Tibial nerve (tissue), 4 donors: ENCODE results near the gene DDAH2. TPM values are rescaled to one million over a fixed set of nuclear protein-coding genes. Genes with fewer than 3 reads are reported as not detected.

ENCODE experiments used
- DNase-seq, 2 donors: peaks; one replicate each; pipeline ENCODE4 v3.0.0-alpha.2; 2019; ENCODE audit warnings: low spot score in 2 of 2
- H3K27ac ChIP-seq, 4 donors: fragments of 200-600 bp; sonication (generic) in 3 of 4; one replicate each; pipeline ENCODE4 v1.5.1; 2017 to 2019; ENCODE audit warnings: mild to moderate bottlenecking in 1 of 4
- H3K27me3 ChIP-seq, 2 donors: fragments of 200-600 bp; sonication (generic) in 1 of 2; one replicate each; pipeline versions ENCODE4 v1.5.1 to v1.6.0; 2017 to 2019
- H3K36me3 ChIP-seq, 3 donors: fragments of 200-600 bp; sonication (generic); one replicate each; pipeline ENCODE4 v1.5.1; 2018 to 2019
- H3K4me1 ChIP-seq, 4 donors: fragments of 200-600 bp; sonication (generic) in 3 of 4; one replicate each; pipeline ENCODE4 v1.5.1; 2017 to 2019
- H3K4me3 ChIP-seq, 4 donors: fragments of 200-600 bp; sonication (generic) in 3 of 4; one replicate each; pipeline ENCODE4 v1.5.1; 2017 to 2019; ENCODE audit warnings: mild to moderate bottlenecking in 1 of 4, moderate library complexity in 1 of 4
- H3K9me3 ChIP-seq, 4 donors: fragments of 200-600 bp; sonication (generic) in 3 of 4; one replicate each; pipeline ENCODE4 v1.5.1; 2017 to 2019
- EP300 ChIP-seq, 2 donors: sonication (generic); formaldehyde crosslinking; IDR thresholded peaks; one replicate each; pipeline ENCODE4 v1.6.1; 2017; ENCODE audit warnings: antibody characterized with exemption in 2 of 2, mild to moderate bottlenecking in 1 of 2
- POLR2A ChIP-seq, 2 donors: fragments of 450-650 bp; IDR thresholded peaks; one replicate each; pipeline ENCODE4 v1.6.1; 2017; ENCODE audit warnings: antibody characterized with exemption in 2 of 2, mild to moderate bottlenecking in 2 of 2, moderate library complexity in 2 of 2
- WGBS, 2 donors: methylation state at CpG; one replicate each; pipeline ENCODE4 v1.1.5; 2018; 5-methylcytosine and 5-hydroxymethylcytosine counted together
- total RNA-seq, 4 donors: library from RNA; depleted of rRNA; stranded (reverse); fragments of >200 nt; gene quantifications; one replicate each; pipeline ENCODE4 v1.1.0, GENCODE V29; 2016
- TF ChIP-seq, protein P1 (sequence below), 5 experiments: fragments of 200-600 bp in 3 of 5; fragments of 450-650 bp in 2 of 5; sonication (generic) in 3 of 5; IDR thresholded peaks; one replicate each; pipeline ENCODE4 v1.5.1; 2016 to 2019; ENCODE audit warnings: antibody characterized with exemption in 5 of 5, mild to moderate bottlenecking in 3 of 5, moderate library complexity in 2 of 5

DDAH2 gene
- total RNA-seq, 4 donors from 2014 or later = 134 to 193 (median 166) TPM

DNA sequence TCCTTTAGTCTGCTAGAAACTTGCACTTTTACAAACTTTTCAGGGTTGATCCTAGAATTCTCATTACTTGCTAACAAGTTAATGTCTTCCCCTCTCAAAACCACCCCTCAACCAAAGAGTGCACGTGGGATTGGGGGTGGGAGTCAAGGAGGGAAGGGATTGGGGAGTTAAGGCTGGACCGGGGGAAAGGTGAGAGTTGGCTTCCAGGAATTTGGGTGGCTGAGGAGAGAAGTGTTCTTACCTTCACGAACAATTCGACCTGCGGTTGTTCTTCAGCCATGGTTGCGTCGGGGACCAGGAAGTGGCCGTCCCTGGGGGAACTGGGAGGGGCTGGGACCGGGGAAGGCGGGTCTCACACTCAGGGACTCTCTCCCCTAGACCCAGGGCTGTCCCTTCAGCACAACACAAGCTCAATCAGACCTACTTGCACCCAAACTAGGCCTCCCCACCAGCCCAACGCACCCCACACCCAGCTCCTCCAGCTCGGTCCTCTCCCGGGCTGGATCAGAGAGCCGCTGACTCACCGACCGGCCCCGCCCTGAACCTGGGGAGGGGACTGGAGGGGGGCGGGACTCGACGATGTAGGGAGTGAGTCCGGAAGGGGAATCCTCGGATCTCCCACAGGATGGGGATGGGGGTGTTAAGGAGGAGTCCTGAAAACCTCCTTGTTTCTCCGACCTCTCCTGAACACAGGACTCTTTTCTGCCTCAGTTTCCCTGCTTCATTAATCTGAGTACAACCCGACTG is 7.1 kb upstream of the DDAH2 start, which contains the start of gene CLIC1:
CLIC1 (minus strand) TSS at position 510 of the 747 bp plus-strand sequence; CDS start at position 280, 230 bp downstream.
- WGBS, 2 donors = 0 to 1% methylated on average over 24 of the region's 24 CpGs
- H3K4me1 ChIP-seq = peaks cover 0 to 72% (median 41%) of the 10 kb centered on the region in 4 donors

DNA sequence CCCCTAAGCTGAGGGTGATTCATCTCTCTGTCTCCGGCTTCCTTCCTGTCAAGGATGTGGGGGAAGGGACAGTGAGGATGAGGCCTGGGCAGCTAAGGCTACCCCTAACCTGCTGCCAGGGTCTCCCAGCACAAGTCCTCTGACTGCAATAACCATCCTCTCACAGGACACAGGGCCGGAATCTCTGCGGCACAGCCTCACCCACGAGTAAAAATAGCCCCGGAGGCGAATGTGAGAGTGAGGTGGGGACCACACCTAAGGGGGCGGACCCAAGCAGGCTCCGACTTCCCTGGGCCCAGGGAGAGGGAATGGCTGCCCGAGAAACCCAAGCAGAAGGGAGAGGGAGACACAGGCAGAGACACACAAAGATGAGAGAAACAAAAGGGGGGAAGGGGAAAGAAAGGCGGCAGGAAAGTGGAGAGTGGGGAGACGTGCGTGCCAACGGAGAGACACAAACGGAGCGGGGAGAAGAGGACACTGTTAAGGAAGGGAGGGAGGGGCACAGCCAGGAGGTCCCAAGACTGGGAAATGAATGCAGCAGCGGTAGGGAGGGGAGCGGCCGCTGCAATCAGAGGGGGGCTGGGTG is 5.8 kb upstream of the DDAH2 start:
- peak overlapping the region; percentile 64 to 76 (median 64) for H3K4me3 ChIP-seq
- TF ChIP-seq, protein P1, sequence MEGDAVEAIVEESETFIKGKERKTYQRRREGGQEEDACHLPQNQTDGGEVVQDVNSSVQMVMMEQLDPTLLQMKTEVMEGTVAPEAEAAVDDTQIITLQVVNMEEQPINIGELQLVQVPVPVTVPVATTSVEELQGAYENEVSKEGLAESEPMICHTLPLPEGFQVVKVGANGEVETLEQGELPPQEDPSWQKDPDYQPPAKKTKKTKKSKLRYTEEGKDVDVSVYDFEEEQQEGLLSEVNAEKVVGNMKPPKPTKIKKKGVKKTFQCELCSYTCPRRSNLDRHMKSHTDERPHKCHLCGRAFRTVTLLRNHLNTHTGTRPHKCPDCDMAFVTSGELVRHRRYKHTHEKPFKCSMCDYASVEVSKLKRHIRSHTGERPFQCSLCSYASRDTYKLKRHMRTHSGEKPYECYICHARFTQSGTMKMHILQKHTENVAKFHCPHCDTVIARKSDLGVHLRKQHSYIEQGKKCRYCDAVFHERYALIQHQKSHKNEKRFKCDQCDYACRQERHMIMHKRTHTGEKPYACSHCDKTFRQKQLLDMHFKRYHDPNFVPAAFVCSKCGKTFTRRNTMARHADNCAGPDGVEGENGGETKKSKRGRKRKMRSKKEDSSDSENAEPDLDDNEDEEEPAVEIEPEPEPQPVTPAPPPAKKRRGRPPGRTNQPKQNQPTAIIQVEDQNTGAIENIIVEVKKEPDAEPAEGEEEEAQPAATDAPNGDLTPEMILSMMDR (IDR thresholded peaks at IDR 0.05) = no peak
- peak in 1 of 2 donors; percentile 58 for TF ChIP-seq EP300 (IDR thresholded peaks at IDR 0.05)
- TF ChIP-seq POLR2A (IDR thresholded peaks at IDR 0.05) = peak; percentile 2 to 48
- DNase-seq = peak in 1 of 2 donors; percentile 36
- no peaks in the 10 kb centered on the region for H3K27me3 ChIP-seq
- H3K27ac ChIP-seq = peak overlapping the region; percentile 89 to 94 (median 92)
- H3K9me3 ChIP-seq = no peaks in the 10 kb centered on the region
- peaks cover 0 to 35% (median 4%) of the 10 kb centered on the region in 3 donors for H3K36me3 ChIP-seq
- 1 to 2% methylated on average over 18 of the region's 18 CpGs for WGBS, 2 donors
- H3K4me1 ChIP-seq = peaks cover 0 to 71% (median 38%) of the 10 kb centered on the region in 4 donors

More for the DNA sequence above, 7.1 kb upstream of the DDAH2 start, which contains the start of gene CLIC1:
- H3K36me3 ChIP-seq = peaks cover 0 to 28% (median 4%) of the 10 kb centered on the region in 3 donors
- TF ChIP-seq POLR2A (IDR thresholded peaks at IDR 0.05) (peak; percentile 92 to 95), EP300 (IDR thresholded peaks at IDR 0.05) (peak in 1 of 2 donors; percentile 97)
- TF ChIP-seq, protein P1 (IDR thresholded peaks at IDR 0.05) = no peak
- peak within 1 kb of the TSS; percentile 89 to 94 (median 92) for H3K27ac ChIP-seq
- H3K9me3 ChIP-seq = no peaks in the 10 kb centered on the region
- H3K4me3 ChIP-seq = peak within 1 kb of the TSS; percentile 64 to 76 (median 64)
- DNase-seq = peak; percentile 83 to 87
- no peaks in the 10 kb centered on the region for H3K27me3 ChIP-seq

DNA sequence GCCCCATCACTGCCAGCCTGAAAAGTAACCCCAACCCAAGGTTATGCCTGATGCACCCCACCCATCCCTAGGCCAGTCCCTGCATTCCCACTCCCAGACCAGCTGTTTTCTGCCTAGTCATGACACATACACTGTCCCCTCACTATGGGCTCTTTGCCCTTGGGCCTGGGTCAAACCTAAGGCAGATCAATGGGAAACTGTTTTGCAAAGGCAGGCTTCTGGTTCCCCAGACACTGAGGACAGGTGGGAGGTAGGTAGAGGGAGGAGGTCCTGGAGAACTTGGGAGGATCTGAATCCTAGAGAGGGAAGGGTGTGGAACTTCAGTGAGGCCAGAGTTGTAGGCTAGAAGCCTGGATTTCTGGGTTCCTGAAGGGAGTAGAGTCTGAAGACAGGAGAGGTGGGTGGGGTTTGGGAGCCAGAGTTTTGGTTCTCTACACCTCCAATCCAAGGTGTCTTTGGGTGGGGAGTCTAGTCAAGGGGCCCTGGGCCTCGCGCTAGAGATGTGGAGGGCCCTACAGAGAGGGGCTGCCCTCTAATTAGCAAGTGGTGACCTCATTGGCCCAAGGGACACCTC is 5.2 kb upstream of the DDAH2 start:
- Histone ChIP-seq H3K36me3 (peaks cover 0 to 35% (median 4%) of the 10 kb centered on the region in 3 donors), H3K9me3 (no peaks in the 10 kb centered on the region), H3K27ac (peak overlapping the region; percentile 89 to 94 (median 92)), H3K4me1 (peaks cover 0 to 68% (median 37%) of the 10 kb centered on the region in 4 donors), H3K4me3 (peak overlapping the region; percentile 64 to 76 (median 64)), H3K27me3 (no peaks in the 10 kb centered on the region)
- TF ChIP-seq POLR2A (IDR thresholded peaks at IDR 0.05) = no peak
- DNase-seq = no peak
- 11 to 19% methylated on average over 2 of the region's 2 CpGs for WGBS, 2 donors

DNA sequence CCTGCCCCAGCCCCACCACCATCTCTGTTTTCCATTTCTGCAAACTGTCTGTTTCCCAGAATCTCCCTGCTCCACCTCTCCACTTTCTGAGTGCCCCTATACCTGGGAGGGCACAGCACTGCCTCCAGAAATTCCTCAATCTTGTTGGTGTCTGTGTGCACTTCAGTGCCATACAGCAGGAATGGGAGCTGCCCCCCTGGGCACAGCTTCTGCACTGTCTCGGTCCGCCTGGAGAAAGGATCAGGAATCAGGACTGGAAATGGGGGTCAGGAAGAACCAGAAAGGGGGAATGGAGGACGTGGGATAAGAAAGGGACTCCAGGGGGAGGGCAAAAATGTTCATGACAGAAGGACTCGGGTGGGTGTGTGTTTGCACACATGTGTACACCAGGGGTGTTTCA is 4.6 kb upstream of the DDAH2 start:
- Histone ChIP-seq H3K27ac (peak overlapping the region in 3 of 4 donors; percentile 91 to 94 (median 93)), H3K36me3 (peaks cover 0 to 35% (median 4%) of the 10 kb centered on the region in 3 donors), H3K9me3 (no peaks in the 10 kb centered on the region), H3K4me3 (peak overlapping the region in 1 of 4 donors; percentile 64), H3K4me1 (peaks cover 0 to 66% (median 35%) of the 10 kb centered on the region in 4 donors), H3K27me3 (no peaks in the 10 kb centered on the region)
- WGBS, 2 donors = 79 to 86% methylated on average over 4 of the region's 4 CpGs
- DNase-seq = no peak
- TF ChIP-seq, protein P1 (IDR thresholded peaks at IDR 0.05) = no peak
- TF ChIP-seq EP300 (IDR thresholded peaks at IDR 0.05) (no peak), POLR2A (IDR thresholded peaks at IDR 0.05) (no peak)

DNA sequence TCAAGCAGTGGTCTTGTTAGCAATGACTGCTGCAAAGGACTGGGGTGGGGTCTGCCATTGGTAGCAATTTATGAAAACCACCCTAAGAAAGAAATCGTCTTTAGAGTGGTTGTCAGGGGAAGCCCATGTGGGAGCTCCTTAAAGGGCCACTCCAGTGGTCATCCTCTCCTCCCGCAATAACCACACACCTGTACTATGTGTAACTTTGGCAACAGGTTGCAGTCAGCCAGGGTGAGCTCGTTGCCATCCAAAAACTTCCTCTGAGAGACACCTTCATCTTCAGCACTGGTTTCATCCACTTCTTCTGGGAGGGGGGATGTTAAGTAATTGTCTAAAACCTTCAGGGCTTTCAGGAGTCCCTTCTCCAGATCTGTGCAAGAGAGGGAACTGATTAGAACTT is 2.9 kb upstream of the DDAH2 start:
- DNase-seq = no peak
- H3K4me3 ChIP-seq = no peak overlapping the region
- 73% methylated on average over 3 of the region's 3 CpGs for WGBS, 2 donors
- H3K27ac ChIP-seq = no peak overlapping the region
- peaks cover 0 to 45% (median 4%) of the 10 kb centered on the region in 3 donors for H3K36me3 ChIP-seq
- peaks cover 0 to 66% (median 33%) of the 10 kb centered on the region in 4 donors for H3K4me1 ChIP-seq
- H3K9me3 ChIP-seq = no peaks in the 10 kb centered on the region
- H3K27me3 ChIP-seq = no peaks in the 10 kb centered on the region
- TF ChIP-seq POLR2A (IDR thresholded peaks at IDR 0.05) (no peak), EP300 (IDR thresholded peaks at IDR 0.05) (no peak)
- TF ChIP-seq, protein P1 (IDR thresholded peaks at IDR 0.05) = no peak
